ENCODE measurements around the gene GCAT.
A peak's percentile ranks its signal among the peaks of the same experiment; 100 is the strongest.

GCAT gene

DNA sequence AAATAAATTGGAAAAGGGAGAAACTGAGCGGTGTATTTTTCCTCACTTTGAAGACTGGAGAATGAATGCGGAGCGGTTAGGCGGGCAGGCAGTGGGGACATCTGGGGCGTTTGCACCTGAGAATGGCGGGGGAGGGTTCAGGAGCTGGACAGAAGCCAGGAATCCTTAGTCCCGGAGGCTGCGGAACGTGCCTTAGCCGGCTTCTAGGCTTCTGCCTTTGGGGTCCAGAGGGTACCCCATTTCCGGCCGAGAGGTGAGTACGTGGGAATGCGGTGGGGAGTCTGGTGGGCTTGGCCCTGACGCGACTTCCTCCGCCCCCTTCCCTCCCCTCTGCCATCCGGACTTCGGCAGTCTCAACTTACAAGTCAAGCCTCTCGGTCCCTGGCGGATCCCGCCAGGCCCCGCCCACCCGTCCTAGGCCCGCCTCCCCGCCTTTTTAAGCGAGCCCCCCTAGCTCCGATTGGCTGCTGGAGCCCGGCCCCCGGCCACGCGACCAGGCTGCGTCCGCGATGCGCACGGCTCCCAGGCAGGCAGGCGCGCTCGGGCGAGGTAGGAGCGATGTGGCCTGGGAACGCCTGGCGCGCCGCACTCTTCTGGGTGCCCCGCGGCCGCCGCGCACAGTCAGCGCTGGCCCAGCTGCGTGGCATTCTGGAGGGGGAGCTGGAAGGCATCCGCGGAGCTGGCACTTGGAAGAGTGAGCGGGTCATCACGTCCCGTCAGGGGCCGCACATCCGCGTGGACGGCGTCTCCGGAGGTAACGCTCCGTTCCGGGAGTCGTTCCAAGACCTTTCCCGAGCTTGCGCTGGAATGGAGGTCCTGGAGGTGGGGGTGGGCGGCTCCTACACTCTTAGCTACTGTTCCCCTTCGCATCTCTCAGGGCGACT is at the start of gene GCAT:
Gene GCAT (plus strand): TSS at position 525 of the 884 bp plus-strand sequence. CDS start 34 bp downstream, at position 559.
- peak; percentile 97 for DNase-seq

- DNase-seq: no peak
These were observed 49.0 kb upstream of the GCAT start for GRCh38 chr22:37758694-37759093.

- DNase-seq: no peak
These were observed 48.5 kb upstream of the GCAT start for GRCh38 chr22:37759281-37759680.

- no peak for DNase-seq
These were observed 47.6 kb upstream of the GCAT start for GRCh38 chr22:37760152-37760551.

- DNase-seq: no peak
These were observed 45.3 kb upstream of the GCAT start for GRCh38 chr22:37762389-37762836.

DNA sequence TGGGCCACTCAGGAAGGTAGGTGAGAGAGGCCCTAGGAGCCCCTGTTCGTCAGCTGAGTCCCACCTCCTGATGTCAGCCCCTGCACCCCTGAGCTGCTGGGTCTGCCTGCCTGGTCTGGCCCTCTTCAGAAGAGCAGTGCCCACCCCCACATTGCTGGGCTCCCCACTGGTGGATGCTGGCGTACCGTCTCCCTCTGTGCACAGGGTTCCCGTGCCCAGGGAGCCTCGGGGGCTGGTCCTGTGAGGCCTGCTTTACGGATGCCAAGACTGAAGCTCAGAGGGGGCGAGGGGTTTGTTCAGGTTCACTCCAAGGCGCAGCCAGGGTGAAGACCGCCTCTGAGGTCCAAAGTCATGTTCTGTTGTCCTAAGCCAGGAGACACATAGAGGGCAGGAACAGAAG is 44.7 kb upstream of the GCAT start:
- no peak for DNase-seq

DNA sequence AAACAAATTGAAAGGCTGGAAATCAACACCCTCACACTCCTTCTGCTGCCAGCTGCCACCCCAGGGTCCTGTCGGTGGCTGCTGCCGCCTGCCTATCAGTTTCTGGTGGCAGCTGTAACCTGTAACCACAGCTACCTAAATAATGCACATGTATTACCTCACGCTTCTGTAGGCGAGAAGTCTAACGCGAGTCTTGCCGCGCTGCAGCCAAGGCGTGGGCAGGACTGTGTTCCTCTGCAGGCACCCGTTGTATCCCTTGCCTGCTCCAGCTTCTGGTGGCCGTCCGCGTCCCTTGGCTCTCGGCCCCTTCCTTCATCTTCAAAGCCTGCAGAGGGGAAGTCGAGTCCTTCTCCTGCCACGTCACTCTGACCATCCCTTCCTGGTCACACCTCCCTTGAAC is 44.1 kb upstream of the GCAT start:
- no peak for DNase-seq

DNA sequence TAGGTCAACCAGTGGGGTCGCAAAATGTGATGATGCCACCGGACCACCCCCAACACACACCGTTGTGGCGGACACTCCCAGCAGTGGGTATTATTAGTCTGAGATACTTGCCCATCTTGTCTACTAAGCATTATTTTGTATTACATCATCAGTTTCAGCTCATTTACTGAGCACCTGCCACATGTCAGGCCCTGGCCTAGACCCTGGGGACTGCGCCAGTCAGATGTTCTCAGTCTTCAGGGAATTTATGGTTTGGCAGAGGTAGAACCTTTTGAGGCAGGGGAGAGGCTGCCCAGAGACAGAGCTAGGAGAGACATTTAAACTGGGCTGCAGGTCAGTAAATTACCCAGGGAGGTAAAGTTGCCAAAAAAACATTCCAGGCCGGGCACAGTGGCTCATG is 43.1 kb upstream of the GCAT start:
- DNase-seq: no peak

GRCh38 chr22:37765498-37765897 is 42.2 kb upstream of the GCAT start:
- DNase-seq: no peak

- DNase-seq: no peak
These were observed 41.7 kb upstream of the GCAT start for GRCh38 chr22:37765953-37766576.

- peak; percentile 33 for DNase-seq
These were observed 39.5 kb upstream of the GCAT start for GRCh38 chr22:37768273-37768672.

DNA sequence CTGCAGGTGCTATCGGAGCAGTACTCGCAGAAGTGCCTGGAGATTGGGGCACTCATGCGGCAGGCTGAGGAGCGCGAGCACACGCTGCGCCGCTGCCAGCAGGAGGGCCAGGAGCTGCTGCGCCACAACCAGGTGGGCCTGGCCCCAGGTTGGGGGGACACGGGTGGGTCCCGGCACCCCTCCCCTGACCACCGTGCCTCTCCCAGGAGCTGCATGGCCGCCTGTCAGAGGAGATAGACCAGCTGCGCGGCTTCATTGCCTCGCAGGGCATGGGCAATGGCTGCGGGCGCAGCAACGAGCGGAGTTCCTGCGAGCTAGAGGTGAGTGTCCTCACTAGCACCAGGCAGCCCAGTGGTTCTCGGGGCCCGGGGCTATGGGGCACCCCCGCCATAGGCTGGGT is 38.7 kb upstream of the GCAT start:
- no peak for DNase-seq

DNA sequence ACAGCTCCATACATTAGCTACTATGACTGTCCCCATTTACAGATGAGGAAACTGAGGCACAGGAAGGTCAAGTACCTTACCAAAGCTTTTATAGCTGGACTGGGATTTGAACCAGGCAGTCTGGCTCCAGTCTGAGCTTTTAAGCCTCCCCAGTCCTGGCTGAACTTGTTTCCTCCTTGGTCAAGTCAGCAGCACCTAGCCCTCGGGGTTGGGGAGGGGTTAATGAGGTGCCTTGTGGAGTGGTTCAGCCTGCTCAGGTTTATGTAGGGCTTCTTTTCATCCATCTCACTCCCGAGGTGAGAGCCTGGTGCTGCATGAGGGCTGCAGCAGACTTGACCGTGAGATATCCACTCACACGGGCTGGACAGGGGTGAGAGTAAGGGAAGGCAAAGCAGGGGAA is 36.7 kb upstream of the GCAT start:
- no peak for DNase-seq

GRCh38 chr22:37771702-37772427 is 35.9 kb upstream of the GCAT start:
- no peak for DNase-seq

DNA sequence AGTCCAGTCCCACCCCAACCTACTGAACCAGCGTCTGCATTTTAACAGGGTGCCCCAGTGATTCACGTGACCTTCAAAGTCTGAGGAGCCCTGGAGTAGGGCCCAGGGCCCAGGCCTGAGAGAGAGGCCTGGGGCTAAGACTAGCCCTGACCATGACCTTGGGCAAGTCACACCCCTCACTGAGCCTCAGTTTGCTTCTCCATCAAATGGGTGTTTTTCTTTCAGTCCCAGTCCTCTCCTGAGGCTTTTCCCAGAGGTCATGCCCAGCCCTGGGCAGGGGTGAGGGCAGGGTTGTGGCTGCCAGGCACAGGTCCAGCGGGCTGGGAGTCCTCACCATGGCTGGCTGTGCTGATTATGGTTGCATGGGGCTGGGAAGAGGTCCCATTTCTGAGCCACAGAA is 33.0 kb upstream of the GCAT start:
- DNase-seq: no peak

DNA sequence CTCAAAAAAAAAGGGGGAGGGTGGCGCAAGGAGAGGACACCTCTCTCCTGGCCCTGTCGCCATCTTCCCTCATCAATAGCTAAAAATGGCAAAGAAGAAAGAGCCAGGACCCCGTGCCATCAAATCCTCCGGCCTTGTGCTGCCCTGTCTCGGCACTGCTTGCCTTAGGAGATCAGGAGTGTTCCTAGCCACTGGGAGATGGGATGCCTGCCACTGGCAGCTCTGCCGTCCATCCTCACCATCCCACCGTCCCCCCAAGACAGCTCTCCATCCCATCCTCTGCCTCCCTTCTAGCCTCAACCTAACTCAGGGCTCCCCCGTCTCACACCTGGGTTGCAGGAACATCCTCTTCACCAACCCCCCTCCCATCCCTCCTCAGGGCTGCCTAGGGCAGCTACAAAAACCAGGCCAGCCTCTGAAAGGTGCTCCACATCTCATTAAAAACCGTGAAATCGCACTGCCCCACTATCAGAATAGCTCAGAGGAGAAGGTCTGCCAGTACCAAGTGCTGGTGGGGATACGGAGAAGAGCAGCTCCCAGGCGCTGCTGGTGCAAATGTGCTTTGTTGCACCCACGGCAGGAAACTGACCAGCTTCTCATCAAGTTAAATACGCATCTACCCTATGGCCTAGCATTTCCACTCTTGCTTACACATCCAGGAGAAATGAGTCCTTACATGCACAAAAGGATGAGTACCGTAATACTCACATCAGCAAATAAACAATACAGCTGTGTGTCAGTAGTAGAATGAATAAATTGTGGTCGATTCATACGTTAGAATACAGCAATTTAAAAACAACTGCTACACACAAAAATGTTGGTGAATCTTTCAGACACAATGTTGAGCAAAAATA is 31.7 kb upstream of the GCAT start:
- no peak for DNase-seq

GRCh38 chr22:37776639-37777005 is 31.1 kb upstream of the GCAT start:
- DNase-seq: no peak

GRCh38 chr22:37777122-37777687 is 30.5 kb upstream of the GCAT start:
- DNase-seq: peak; percentile 43

- no peak for DNase-seq
These were observed 29.2 kb upstream of the GCAT start for GRCh38 chr22:37778370-37779009.

DNA sequence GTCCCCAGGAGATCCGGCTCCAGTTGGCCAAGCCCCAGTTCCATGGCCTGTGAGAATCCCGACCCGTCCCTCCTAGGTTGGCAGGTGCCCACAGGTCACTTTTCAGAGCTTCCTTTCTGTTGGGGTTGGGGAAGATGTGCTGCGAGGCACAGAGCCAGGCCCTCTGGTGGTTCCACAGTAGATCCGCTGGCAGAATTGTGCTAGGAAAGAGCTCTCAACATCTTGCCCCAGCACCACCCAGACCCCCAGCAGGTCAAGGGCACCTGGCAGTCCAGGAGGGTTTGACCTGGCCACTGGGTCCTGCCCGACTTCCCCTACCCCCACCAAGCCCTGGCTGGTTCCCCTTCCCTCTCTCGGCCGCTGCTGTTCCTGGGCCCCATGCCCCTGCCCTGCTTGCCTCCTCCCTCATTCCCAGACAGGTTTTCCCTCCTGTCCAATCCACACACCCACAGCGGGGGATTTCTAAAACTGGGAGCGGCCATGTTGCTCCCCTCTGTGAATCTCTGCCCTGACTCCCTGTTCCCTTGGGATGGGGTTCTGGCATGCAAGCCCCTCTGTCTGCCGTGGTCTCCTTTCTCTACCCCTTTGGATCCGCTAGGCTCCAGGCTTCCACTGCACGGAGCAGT is 26.2 kb upstream of the GCAT start:
- DNase-seq: peak; percentile 42

Data from hematopoietic multipotent progenitor cell treated with erythropoietin and hydrocortisone succinate and interleukin-3 and kit ligand, for 6 days (in vitro differentiated cells).